HG03354 (cell line): ENCODE data around the gene APOL2.
"Not testable (repeated sequence)": the region's sequence is repeated elsewhere in the genome, so short reads cannot be mapped to it uniquely, and the experiment has no call there.

ENCODE experiments used
- ATAC-seq: cut with Tn5 transposase; IDR thresholded peaks from one replicate; pipeline ENCODE4 v1.9.1; 2021; ENCODE audit warnings: mild to moderate bottlenecking; ENCODE audit not compliant: unreplicated experiment, poor library complexity, severe bottlenecking

Gene APOL2

GRCh38 chr22:36239401-36240171 is at the start of gene APOL2:
Gene APOL2, minus strand, starts transcription at chr22:36239527. Its CDS starts 6,365 bp downstream, at chr22:36233162.
- ATAC-seq: peak; percentile 96

- no peak for ATAC-seq
These were observed 49.5 kb upstream of the APOL2 start for GRCh38 chr22:36288571-36289405.

- no peak for ATAC-seq
These were observed 48.7 kb upstream of the APOL2 start for GRCh38 chr22:36287881-36288515.

GRCh38 chr22:36286096-36286957 is 47.0 kb upstream of the APOL2 start:
- no peak for ATAC-seq

GRCh38 chr22:36285545-36285944 is 46.2 kb upstream of the APOL2 start:
- no peak for ATAC-seq

GRCh38 chr22:36285017-36285416 is 45.7 kb upstream of the APOL2 start:
- no peak for ATAC-seq

- no peak for ATAC-seq
These were observed 44.8 kb upstream of the APOL2 start for GRCh38 chr22:36284171-36284571.

GRCh38 chr22:36282328-36282831 is 43.1 kb upstream of the APOL2 start:
- ATAC-seq: no peak

GRCh38 chr22:36281781-36282327 is 42.5 kb upstream of the APOL2 start:
- no peak for ATAC-seq

GRCh38 chr22:36280379-36280778 is 41.1 kb upstream of the APOL2 start:
- no peak for ATAC-seq

- ATAC-seq: no peak
These were observed 39.9 kb upstream of the APOL2 start for GRCh38 chr22:36279219-36279666.

GRCh38 chr22:36277482-36278291 is 38.4 kb upstream of the APOL2 start:
- no peak for ATAC-seq

- ATAC-seq: no peak
These were observed 35.2 kb upstream of the APOL2 start for GRCh38 chr22:36274531-36274930.

GRCh38 chr22:36271951-36272350 is 32.6 kb upstream of the APOL2 start:
- ATAC-seq: not testable (repeated sequence)

- not testable (repeated sequence) for ATAC-seq
These were observed 31.9 kb upstream of the APOL2 start for GRCh38 chr22:36271231-36271630.

GRCh38 chr22:36267896-36268485 is 28.7 kb upstream of the APOL2 start:
- ATAC-seq: no peak

- no peak for ATAC-seq
These were observed 27.7 kb upstream of the APOL2 start for GRCh38 chr22:36267058-36267457.
